GM23248 (cell line): ENCODE measurements around the gene PDGFC.

Experiments
- EZH2 ChIP-seq: fragments of 200-600 bp; sonication (generic); IDR thresholded peaks from 2 replicates; pipeline ENCODE4 v1.6.1; 2018; ENCODE audit warnings: antibody characterized with exemption, mild to moderate bottlenecking; ENCODE audit not compliant: insufficient read depth, poor library complexity, severe bottlenecking
- EZH2phosphoT487 ChIP-seq: fragments of 200-600 bp; sonication (generic); IDR thresholded peaks from 2 replicates; pipeline ENCODE4 v1.6.1; 2018; ENCODE audit warnings: antibody characterized with exemption, moderate library complexity, mild to moderate bottlenecking, low read depth; ENCODE audit not compliant: insufficient read depth

- no peak for TF ChIP-seq EZH2
- no peak for TF ChIP-seq EZH2phosphoT487
These were observed 189.7 kb downstream of the PDGFC start for GRCh38 chr4:156781852-156782251.
